ENCODE results near the gene EYA2. TPM values are rescaled to one million over a fixed set of nuclear protein-coding genes. Genes with fewer than 3 reads are reported as not detected.
"Not testable (repeated sequence)": the region's sequence is repeated elsewhere in the genome, so short reads cannot be mapped to it uniquely, and the experiment has no call there.

The EYA2 gene
- total RNA-seq, 4 donors from 2014 or later: 0.47 to 4.1 (median 2.2) TPM

DNA sequence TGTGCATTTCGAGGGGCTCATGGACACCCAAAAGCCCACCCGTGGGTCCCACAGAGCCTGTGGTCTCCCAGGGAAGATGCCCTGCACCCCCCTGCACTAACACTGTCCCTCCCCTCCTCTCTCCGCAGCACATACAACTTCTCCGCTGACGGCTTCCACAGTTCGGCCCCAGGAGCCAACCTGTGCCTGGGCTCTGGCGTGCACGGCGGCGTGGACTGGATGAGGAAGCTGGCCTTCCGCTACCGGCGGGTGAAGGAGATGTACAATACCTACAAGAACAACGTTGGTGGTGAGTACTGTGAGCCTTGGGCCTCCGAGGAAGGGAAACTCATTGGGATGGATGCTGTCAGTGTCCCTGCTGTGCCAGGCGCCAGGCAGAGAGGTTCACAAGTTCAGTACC, 277.9 kb downstream of the EYA2 start:
- ATAC-seq: no peak
- peaks cover 0 to 11% (median 0%) of the 10 kb centered on the region in 3 donors for H3K4me1 ChIP-seq
- H3K27me3 ChIP-seq: no peaks in the 10 kb centered on the region
- no peaks in the 10 kb centered on the region for H3K9me3 ChIP-seq
- H3K36me3 ChIP-seq: peaks cover 0 to 13% of the 10 kb centered on the region in 2 donors
- TF ChIP-seq EP300 (IDR thresholded peaks at IDR 0.05): no peak
- TF ChIP-seq, protein P1, sequence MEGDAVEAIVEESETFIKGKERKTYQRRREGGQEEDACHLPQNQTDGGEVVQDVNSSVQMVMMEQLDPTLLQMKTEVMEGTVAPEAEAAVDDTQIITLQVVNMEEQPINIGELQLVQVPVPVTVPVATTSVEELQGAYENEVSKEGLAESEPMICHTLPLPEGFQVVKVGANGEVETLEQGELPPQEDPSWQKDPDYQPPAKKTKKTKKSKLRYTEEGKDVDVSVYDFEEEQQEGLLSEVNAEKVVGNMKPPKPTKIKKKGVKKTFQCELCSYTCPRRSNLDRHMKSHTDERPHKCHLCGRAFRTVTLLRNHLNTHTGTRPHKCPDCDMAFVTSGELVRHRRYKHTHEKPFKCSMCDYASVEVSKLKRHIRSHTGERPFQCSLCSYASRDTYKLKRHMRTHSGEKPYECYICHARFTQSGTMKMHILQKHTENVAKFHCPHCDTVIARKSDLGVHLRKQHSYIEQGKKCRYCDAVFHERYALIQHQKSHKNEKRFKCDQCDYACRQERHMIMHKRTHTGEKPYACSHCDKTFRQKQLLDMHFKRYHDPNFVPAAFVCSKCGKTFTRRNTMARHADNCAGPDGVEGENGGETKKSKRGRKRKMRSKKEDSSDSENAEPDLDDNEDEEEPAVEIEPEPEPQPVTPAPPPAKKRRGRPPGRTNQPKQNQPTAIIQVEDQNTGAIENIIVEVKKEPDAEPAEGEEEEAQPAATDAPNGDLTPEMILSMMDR (IDR thresholded peaks at IDR 0.05): no peak
- no peak for TF ChIP-seq POLR2A (IDR thresholded peaks at IDR 0.05)
- no peak for TF ChIP-seq POLR2AphosphoS5 (IDR thresholded peaks at IDR 0.05)
- 82 to 94% methylated on average over 3 to 6 of the region's 16 CpGs for WGBS, 2 donors (ENCODE audit: low coverage in 1 of 2)
- H3K4me3 ChIP-seq: no peak overlapping the region
- no peak overlapping the region for H3K27ac ChIP-seq

GRCh38 chr20:47173596-47174216, 279.1 kb downstream of the EYA2 start:
- no peaks in the 10 kb centered on the region for H3K27me3 ChIP-seq
- WGBS, 2 donors (ENCODE audit: low coverage in 1 of 2): 84 to 100% methylated on average over 3 of the region's 6 CpGs
- no peak for ATAC-seq
- TF ChIP-seq, protein P1 (IDR thresholded peaks at IDR 0.05): no peak
- TF ChIP-seq POLR2AphosphoS5 (IDR thresholded peaks at IDR 0.05) (no peak), EP300 (IDR thresholded peaks at IDR 0.05) (no peak), POLR2A (IDR thresholded peaks at IDR 0.05) (no peak)
- no peaks in the 10 kb centered on the region for H3K9me3 ChIP-seq
- H3K36me3 ChIP-seq: peaks cover 0 to 13% of the 10 kb centered on the region in 2 donors
- no peak overlapping the region for H3K4me3 ChIP-seq
- no peak overlapping the region for H3K27ac ChIP-seq
- H3K4me1 ChIP-seq: peaks cover 0 to 11% (median 0%) of the 10 kb centered on the region in 3 donors

DNA sequence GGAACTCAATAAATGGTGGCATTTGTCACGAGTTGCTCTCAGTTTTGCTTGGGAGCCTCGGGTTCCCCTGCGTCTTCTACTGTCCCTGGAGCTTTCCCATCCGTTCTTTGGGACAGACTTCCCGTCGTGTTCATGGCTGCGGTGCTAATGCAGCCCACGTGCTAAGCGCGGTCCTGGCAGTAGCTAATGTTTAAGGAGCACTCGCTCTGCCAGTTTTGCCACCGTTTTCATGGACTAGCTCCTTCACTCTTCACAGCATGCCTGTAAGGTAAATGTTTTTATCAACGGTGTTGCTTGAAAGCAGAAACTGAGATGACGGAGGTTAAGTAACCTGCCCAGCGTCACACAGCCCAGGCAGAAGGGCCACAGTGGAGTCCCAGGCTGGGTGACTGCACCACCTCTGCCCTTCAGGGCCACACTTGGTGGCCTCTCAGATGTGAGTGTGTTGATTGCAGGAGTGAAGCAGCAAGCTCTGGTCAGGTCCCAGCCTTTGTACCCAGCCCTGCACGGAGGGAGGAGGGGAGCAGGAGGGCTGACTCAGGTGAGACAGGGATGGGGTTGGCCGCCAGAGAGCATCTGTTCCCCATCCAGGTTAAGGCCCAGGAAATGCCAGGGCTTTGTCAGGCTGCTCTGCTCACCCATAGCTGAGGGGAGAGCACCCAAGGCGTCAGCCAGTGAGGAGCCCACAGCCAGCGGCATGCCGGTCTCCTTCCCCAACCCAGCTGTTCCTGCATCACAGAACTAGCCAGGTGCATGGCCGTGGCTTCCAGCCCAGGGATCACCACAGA, 280.0 kb downstream of the EYA2 start:
- Histone ChIP-seq H3K4me3 (no peak overlapping the region), H3K9me3 (no peaks in the 10 kb centered on the region), H3K4me1 (peaks cover 0 to 11% (median 0%) of the 10 kb centered on the region in 3 donors), H3K36me3 (peaks cover 0 to 13% of the 10 kb centered on the region in 2 donors), H3K27me3 (no peaks in the 10 kb centered on the region), H3K27ac (no peak overlapping the region)
- TF ChIP-seq POLR2A (IDR thresholded peaks at IDR 0.05) (no peak), POLR2AphosphoS5 (IDR thresholded peaks at IDR 0.05) (no peak), EP300 (IDR thresholded peaks at IDR 0.05) (no peak)
- TF ChIP-seq, protein P1 (IDR thresholded peaks at IDR 0.05): no peak
- no peak for ATAC-seq
- 68 to 86% methylated on average over 4 to 5 of the region's 21 CpGs for WGBS, 2 donors (ENCODE audit: low coverage in 1 of 2)

DNA sequence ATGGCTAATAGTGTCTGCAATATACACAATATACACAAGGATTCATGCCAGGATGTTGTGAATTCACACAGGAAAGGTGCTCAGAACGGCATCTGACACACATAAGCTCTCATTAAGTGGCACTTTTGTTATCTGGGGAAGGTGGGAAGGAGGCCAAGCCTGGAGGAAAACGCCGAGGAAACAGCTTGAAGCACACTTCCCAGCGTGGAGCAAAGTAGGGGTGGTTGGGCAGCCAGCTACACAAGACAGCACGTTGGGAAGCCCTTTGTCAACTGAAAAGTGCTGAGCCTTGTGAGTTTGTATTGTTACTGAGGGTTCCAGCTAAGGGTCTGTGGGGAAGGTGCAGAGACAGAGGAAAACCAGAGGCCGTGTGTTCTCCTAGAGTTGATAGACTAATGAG, 280.9 kb downstream of the EYA2 start:
- Histone ChIP-seq H3K36me3 (peaks cover 0 to 17% of the 10 kb centered on the region in 2 donors), H3K27ac (no peak overlapping the region), H3K27me3 (no peaks in the 10 kb centered on the region), H3K4me3 (no peak overlapping the region), H3K4me1 (peaks cover 0 to 7% (median 0%) of the 10 kb centered on the region in 3 donors), H3K9me3 (no peaks in the 10 kb centered on the region)
- TF ChIP-seq EP300 (IDR thresholded peaks at IDR 0.05) (no peak), POLR2AphosphoS5 (IDR thresholded peaks at IDR 0.05) (no peak), POLR2A (IDR thresholded peaks at IDR 0.05) (no peak)
- TF ChIP-seq, protein P1 (IDR thresholded peaks at IDR 0.05): no peak
- WGBS, 2 donors (ENCODE audit: low coverage in 1 of 2): 29 to 52% methylated on average over 3 to 6 of the region's 6 CpGs
- no peak for ATAC-seq

GRCh38 chr20:47176217-47176616, 281.6 kb downstream of the EYA2 start:
- 96% methylated on average over 5 of the region's 5 CpGs; no CpG with 5 or more reads in 1 of the 2 donors for WGBS, 2 donors (ENCODE audit: low coverage in 1 of 2)
- H3K27me3 ChIP-seq, H3K9me3 ChIP-seq, ATAC-seq, H3K4me3 ChIP-seq, H3K4me1 ChIP-seq, H3K27ac ChIP-seq: not testable (repeated sequence)
- peaks cover 0 to 20% of the 10 kb centered on the region in 2 donors for H3K36me3 ChIP-seq

All from gastroesophageal sphincter (tissue), 4 donors.